Panc1 (cell line): ENCODE results near the gene CORIN.

ENCODE experiments used
- CTCF ChIP-seq: fragments of 450-650 bp; IDR thresholded peaks from 2 replicates; pipeline ENCODE4 v1.5.1; 2017; ENCODE audit warnings: mild to moderate bottlenecking
- POLR2AphosphoS5 ChIP-seq: IDR thresholded peaks from 2 replicates; pipeline ENCODE4 v1.6.1; 2012; ENCODE audit warnings: mild to moderate bottlenecking, low read depth, low read length, moderate library complexity
- REST ChIP-seq, 2 experiments: IDR thresholded peaks; 2 replicates each; pipeline ENCODE4 v1.6.1; 2011 to 2012; ENCODE audit warnings: low read depth in 2 of 2, control low read depth in 1 of 2, low read length in 1 of 2, mild to moderate bottlenecking in 1 of 2, moderate library complexity in 1 of 2; ENCODE audit not compliant: insufficient read depth in 1 of 2
- SIN3A ChIP-seq: IDR thresholded peaks from 2 replicates; pipeline ENCODE4 v1.6.1; 2012; ENCODE audit warnings: low read depth, mild to moderate bottlenecking, low read length, moderate library complexity, borderline replicate concordance; ENCODE audit not compliant: insufficient read depth
- TCF7L2 ChIP-seq: IDR thresholded peaks from 2 replicates; pipeline ENCODE4 v1.6.1; 2011; ENCODE audit warnings: mild to moderate bottlenecking, low read depth, low read length, inconsistent platforms

- TF ChIP-seq POLR2AphosphoS5 (no peak), CTCF (no peak), SIN3A (no peak), TCF7L2 (no peak), REST (IDR thresholded peaks at IDR 0.05; ENCODE audit: insufficient read depth in 1 of 2, low read depth in 2 of 2, low read length in 1 of 2) (no peak)
Measured at GRCh38 chr4:47824840-47825239, 13.0 kb downstream of the CORIN start.
